ENCODE data around the gene XYLT1.

XYLT1 gene

GRCh38 chr16:17277981-17278381, 192.8 kb downstream of the XYLT1 start:
- CTCF ChIA-PET = interaction anchor here (0.7 to 1.0 kb wide), 2 partner anchors 69 to 190 kb away, joined by 3 to 6 read pairs; no protein-coding TSS in a partner anchor
- POLR2A ChIA-PET = no interaction called here
- TF ChIP-seq LEF1 (IDR thresholded peaks at IDR 0.05; ENCODE audit: borderline replicate concordance) (no peak), ARNT (IDR thresholded peaks at IDR 0.05) (no peak), FOXK2 (IDR thresholded peaks at IDR 0.05) (no peak), NFRKB (IDR thresholded peaks at IDR 0.05) (no peak), CTBP1 (IDR thresholded peaks at IDR 0.05; ENCODE audit: borderline replicate concordance) (no peak), L3MBTL2 (conservative IDR thresholded peaks at IDR 0.05) (no peak), SUZ12 (IDR thresholded peaks at IDR 0.05) (no peak), PKNOX1 (IDR thresholded peaks at IDR 0.05) (no peak), FOXM1 (IDR thresholded peaks at IDR 0.05; ENCODE audit: borderline replicate concordance) (no peak), ZNF384 (IDR thresholded peaks at IDR 0.05) (no peak), ELF4 (IDR thresholded peaks at IDR 0.05) (no peak), TARDBP (IDR thresholded peaks at IDR 0.05) (no peak), FOXA1 (IDR thresholded peaks at IDR 0.05) (no peak), BHLHE40 (IDR thresholded peaks at IDR 0.05; ENCODE audit: borderline replicate concordance) (no peak), SP1 (IDR thresholded peaks at IDR 0.05) (no peak), HDGF (IDR thresholded peaks at IDR 0.05; ENCODE audit: borderline replicate concordance) (no peak)
- peak; percentile 24 for DNase-seq (ENCODE audit: extremely low spot score)

- TF ChIP-seq ARNT (IDR thresholded peaks at IDR 0.05) (no peak), TARDBP (IDR thresholded peaks at IDR 0.05) (no peak), FOXK2 (IDR thresholded peaks at IDR 0.05) (no peak)
- DNase-seq (ENCODE audit: extremely low spot score) = no peak
- CTCF ChIA-PET = no interaction called here
- POLR2A ChIA-PET = no interaction called here
These were observed 194.2 kb downstream of the XYLT1 start for GRCh38 chr16:17276610-17277009.

DNA sequence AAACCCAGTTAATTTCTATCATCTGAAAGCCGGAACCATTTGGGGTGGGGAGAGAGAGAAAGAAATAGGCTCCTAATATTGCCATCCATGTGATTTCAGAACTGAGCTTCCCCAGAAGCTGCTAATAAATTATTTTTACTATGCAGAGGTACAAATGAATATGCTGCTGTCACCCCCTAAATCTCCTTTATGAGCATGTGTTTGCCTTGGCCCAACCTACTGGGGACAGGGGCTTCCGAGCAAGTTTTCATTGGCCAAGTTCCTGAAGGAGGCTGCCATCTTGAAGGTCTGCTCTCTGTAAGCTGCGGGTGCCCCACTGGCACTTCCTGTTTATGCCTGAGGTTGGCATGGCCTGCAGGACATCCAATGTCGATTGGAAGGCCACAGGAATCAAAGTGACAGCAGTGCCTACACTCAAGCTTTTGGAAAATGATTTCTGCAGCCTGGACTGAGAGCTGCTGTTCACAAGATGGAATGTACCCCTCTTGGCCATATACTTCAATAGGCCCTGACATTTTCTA, 194.7 kb downstream of the XYLT1 start:
- no peak for DNase-seq (ENCODE audit: extremely low spot score)
- ChIA-PET CTCF (no interaction called here), POLR2A (no interaction called here)
- TF ChIP-seq SP1 (IDR thresholded peaks at IDR 0.05) (no peak), HDGF (IDR thresholded peaks at IDR 0.05; ENCODE audit: borderline replicate concordance) (no peak), FOXK2 (IDR thresholded peaks at IDR 0.05) (no peak), FOXM1 (IDR thresholded peaks at IDR 0.05; ENCODE audit: borderline replicate concordance) (no peak), BHLHE40 (IDR thresholded peaks at IDR 0.05; ENCODE audit: borderline replicate concordance) (no peak), ELF4 (IDR thresholded peaks at IDR 0.05) (no peak), FOXA1 (IDR thresholded peaks at IDR 0.05) (no peak), PKNOX1 (IDR thresholded peaks at IDR 0.05) (no peak), ARNT (IDR thresholded peaks at IDR 0.05) (no peak), SUZ12 (IDR thresholded peaks at IDR 0.05) (no peak), ZNF384 (IDR thresholded peaks at IDR 0.05) (no peak), NFRKB (IDR thresholded peaks at IDR 0.05) (no peak), CTBP1 (IDR thresholded peaks at IDR 0.05; ENCODE audit: borderline replicate concordance) (no peak), TARDBP (IDR thresholded peaks at IDR 0.05) (no peak), LEF1 (IDR thresholded peaks at IDR 0.05; ENCODE audit: borderline replicate concordance) (no peak), L3MBTL2 (conservative IDR thresholded peaks at IDR 0.05) (no peak)

DNA sequence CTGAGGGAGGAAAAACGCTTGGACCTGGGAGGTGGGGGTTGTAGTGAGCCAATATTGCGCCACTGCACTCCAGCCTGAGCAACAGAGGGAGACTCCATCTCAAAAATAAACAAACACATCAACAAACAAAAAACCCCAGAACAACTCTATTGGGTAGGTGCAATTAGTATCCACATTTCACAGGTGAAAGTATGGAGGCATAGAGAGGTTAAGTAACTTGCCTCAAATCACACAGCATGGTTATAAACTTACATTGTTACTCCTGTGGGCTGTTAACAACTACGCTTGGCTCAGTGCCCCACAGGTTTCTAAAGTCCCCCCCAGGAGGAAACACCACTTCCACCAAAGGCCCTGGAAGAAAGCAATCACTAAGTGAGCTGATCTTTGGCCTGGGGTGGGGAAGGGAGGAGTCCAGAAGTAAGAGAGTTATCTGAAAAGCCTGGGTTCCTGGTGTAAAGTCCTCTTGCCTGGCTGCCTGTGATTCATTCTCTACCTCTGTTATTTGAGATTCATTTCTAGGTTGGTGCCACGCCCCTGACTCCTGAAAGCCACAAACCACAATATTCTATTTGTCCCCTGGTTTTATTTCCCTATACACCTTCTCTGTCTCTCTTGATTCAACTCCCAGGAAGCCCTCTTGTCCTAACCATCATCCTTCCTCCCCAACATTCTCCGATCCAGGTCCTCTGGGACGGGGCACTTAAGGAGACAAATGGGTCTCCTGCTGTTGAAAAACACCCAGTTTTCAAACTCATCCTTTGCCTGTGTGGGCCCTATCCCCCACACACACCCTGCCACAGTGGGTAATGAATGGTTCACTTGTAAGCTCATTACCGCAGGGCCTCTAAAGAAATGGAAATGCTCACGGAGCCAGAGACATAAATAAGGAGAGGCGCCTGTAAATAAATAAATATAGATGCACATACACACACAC, 195.4 kb downstream of the XYLT1 start:
- ChIA-PET POLR2A (no interaction called here), CTCF (no interaction called here)
- DNase-seq (ENCODE audit: extremely low spot score) = no peak
- TF ChIP-seq SP1 (IDR thresholded peaks at IDR 0.05) = no peak
- no peak for TF ChIP-seq L3MBTL2 (conservative IDR thresholded peaks at IDR 0.05)
- no peak for TF ChIP-seq TARDBP (IDR thresholded peaks at IDR 0.05)
- no peak for TF ChIP-seq ELF4 (IDR thresholded peaks at IDR 0.05)
- no peak for TF ChIP-seq PKNOX1 (IDR thresholded peaks at IDR 0.05)

DNA sequence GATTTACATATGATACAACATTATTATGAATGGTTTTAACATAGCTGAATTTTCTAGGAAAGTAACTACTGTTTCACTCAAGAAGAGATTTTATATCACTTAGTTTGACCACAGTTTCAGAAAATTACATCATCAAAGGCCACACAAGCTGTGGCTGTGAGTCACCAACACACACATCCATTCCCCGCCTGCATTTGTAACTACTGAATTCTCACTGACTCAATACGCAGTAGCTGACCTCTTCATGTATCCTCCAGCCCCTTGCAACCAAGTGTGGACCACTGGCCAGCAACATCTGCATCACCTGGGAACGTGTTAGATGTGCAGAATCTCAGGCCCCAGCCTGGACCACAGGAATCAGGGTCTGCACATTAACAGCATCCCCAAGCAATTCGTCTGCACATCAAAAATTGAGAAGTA, 197.6 kb downstream of the XYLT1 start:
- no peak for DNase-seq (ENCODE audit: extremely low spot score)
- ChIA-PET CTCF (no interaction called here), POLR2A (no interaction called here)
- no peak for TF ChIP-seq ZNF384 (IDR thresholded peaks at IDR 0.05)
- TF ChIP-seq CTBP1 (IDR thresholded peaks at IDR 0.05; ENCODE audit: borderline replicate concordance) = no peak
- no peak for TF ChIP-seq FOXA1 (IDR thresholded peaks at IDR 0.05)
- no peak for TF ChIP-seq L3MBTL2 (conservative IDR thresholded peaks at IDR 0.05)
- TF ChIP-seq ELF4 (IDR thresholded peaks at IDR 0.05) = no peak
- TF ChIP-seq FOXK2 (IDR thresholded peaks at IDR 0.05) = no peak
- TF ChIP-seq LEF1 (IDR thresholded peaks at IDR 0.05; ENCODE audit: borderline replicate concordance) = no peak
- TF ChIP-seq SUZ12 (IDR thresholded peaks at IDR 0.05) = no peak
- TF ChIP-seq ARNT (IDR thresholded peaks at IDR 0.05) = no peak
- no peak for TF ChIP-seq FOXM1 (IDR thresholded peaks at IDR 0.05; ENCODE audit: borderline replicate concordance)
- TF ChIP-seq SP1 (IDR thresholded peaks at IDR 0.05) = no peak
- no peak for TF ChIP-seq PKNOX1 (IDR thresholded peaks at IDR 0.05)
- no peak for TF ChIP-seq HDGF (IDR thresholded peaks at IDR 0.05; ENCODE audit: borderline replicate concordance)
